Activated CD4-positive, alpha-beta T cell treated with anti-CD3 and anti-CD28 coated beads for 48 hours (primary cell): Measurements from ENCODE around the gene DACH2.

Source experiments
- DNase-seq: peaks from one replicate; pipeline ENCODE4 v3.0.0-alpha.2; 2020

The DACH2 gene

GRCh38 chrX:86829786-86830185 lies 681.5 kb downstream of the DACH2 start:
- DNase-seq: no peak

- DNase-seq: no peak
These were observed 682.4 kb downstream of the DACH2 start for GRCh38 chrX:86830685-86831084.

- DNase-seq: no peak
These were observed 696.9 kb downstream of the DACH2 start for GRCh38 chrX:86845101-86845500.
